ENCODE measurements around the gene RXRA. TPM values are rescaled to one million over a fixed set of nuclear protein-coding genes. Genes with fewer than 3 reads are reported as not detected.

RXRA gene
- total RNA-seq, 6 experiments from 2014 or later = 105 to 165 (median 131) TPM

- 55% methylated on average over 9 of the region's 26 CpGs for WGBS (ENCODE audit: insufficient coverage, low coverage, low lambda C conversion rate, missing lambda C conversion rate)
- no peaks in the 10 kb centered on the region for H3K36me3 ChIP-seq
- H3K27me3 ChIP-seq = no peaks in the 10 kb centered on the region
- H3K4me1 ChIP-seq = no peaks in the 10 kb centered on the region
- H3K4me3 ChIP-seq = no peak overlapping the region
- intact Hi-C loops (cut with DNase I) = no loop called here
- no peak for DNase-seq
- TF ChIP-seq POLR2A (IDR thresholded peaks at IDR 0.05) (no peak), CTCF (IDR thresholded peaks at IDR 0.05) (no peak)
- H3K9me3 ChIP-seq = no peaks in the 10 kb centered on the region
- ATAC-seq = no peak
- H3K27ac ChIP-seq = no peak overlapping the region
These were observed 147.1 kb downstream of the RXRA start for GRCh38 chr9:134473141-134474054.

GRCh38 chr9:134474055-134474370, 147.8 kb downstream of the RXRA start:
- TF ChIP-seq POLR2A (IDR thresholded peaks at IDR 0.05) = no peak
- TF ChIP-seq CTCF (IDR thresholded peaks at IDR 0.05) = no peak
- 0% methylated on average over 1 of the region's 7 CpGs for WGBS (ENCODE audit: insufficient coverage, low coverage, low lambda C conversion rate, missing lambda C conversion rate)

GRCh38 chr9:134475011-134475790, 148.9 kb downstream of the RXRA start:
- intact Hi-C loops (cut with DNase I) = no loop called here
- Histone ChIP-seq H3K9me3 (no peaks in the 10 kb centered on the region), H3K27me3 (no peaks in the 10 kb centered on the region), H3K4me1 (no peaks in the 10 kb centered on the region), H3K27ac (no peak overlapping the region), H3K36me3 (no peaks in the 10 kb centered on the region), H3K4me3 (no peak overlapping the region)
- ATAC-seq (peak; percentile 61 to 75 (median 66)), DNase-seq (peak in 1 of 3 donors; percentile 63)
- TF ChIP-seq POLR2A (IDR thresholded peaks at IDR 0.05) (no peak), CTCF (IDR thresholded peaks at IDR 0.05) (no peak)
- WGBS (ENCODE audit: insufficient coverage, low coverage, low lambda C conversion rate, missing lambda C conversion rate) = 24% methylated on average over 6 of the region's 27 CpGs

More at GRCh38 chr9:134474055-134474370, 147.8 kb downstream of the RXRA start:
- Histone ChIP-seq H3K27ac (no peak overlapping the region), H3K4me1 (no peaks in the 10 kb centered on the region), H3K9me3 (no peaks in the 10 kb centered on the region), H3K27me3 (no peaks in the 10 kb centered on the region), H3K4me3 (no peak overlapping the region), H3K36me3 (no peaks in the 10 kb centered on the region)
- intact Hi-C loops (cut with DNase I) = no loop called here
- ATAC-seq (peak in 3 of 4 donors; percentile 8 to 32 (median 31)), DNase-seq (no peak)

GRCh38 chr9:134476272-134476941, 150.2 kb downstream of the RXRA start:
- H3K27ac ChIP-seq = no peak overlapping the region
- H3K9me3 ChIP-seq = no peaks in the 10 kb centered on the region
- DNase-seq = no peak
- no peaks in the 10 kb centered on the region for H3K27me3 ChIP-seq
- H3K4me1 ChIP-seq = no peaks in the 10 kb centered on the region
- no peak overlapping the region for H3K4me3 ChIP-seq
- 83% methylated on average over 1 of the region's 9 CpGs for WGBS (ENCODE audit: insufficient coverage, low coverage, low lambda C conversion rate, missing lambda C conversion rate)
- H3K36me3 ChIP-seq = no peaks in the 10 kb centered on the region
- no peak for TF ChIP-seq POLR2A (IDR thresholded peaks at IDR 0.05)
- no peak for TF ChIP-seq CTCF (IDR thresholded peaks at IDR 0.05)
- intact Hi-C loops (cut with DNase I) = no loop called here
- ATAC-seq = no peak
